Kidney epithelial cell (primary cell): ENCODE data around the gene RAB4B. TPM values are rescaled to one million over a fixed set of nuclear protein-coding genes. Genes with fewer than 3 reads are reported as not detected.

ENCODE experiments used
- DNase-seq: peaks from one replicate; pipeline ENCODE4 v3.0.0-alpha.2; 2010; ENCODE audit warnings: low read depth
- H3K27me3 ChIP-seq: 2 replicates; pipeline ENCODE4 v1.6.0; 2011; ENCODE audit warnings: low read length; ENCODE audit not compliant: control insufficient read depth, insufficient read depth
- H3K36me3 ChIP-seq: 2 replicates; pipeline ENCODE4 v1.5.1; 2011; ENCODE audit warnings: low read length; ENCODE audit not compliant: control insufficient read depth, insufficient read depth
- H3K4me3 ChIP-seq: 2 replicates; pipeline ENCODE4 v1.5.1; 2011; ENCODE audit warnings: low read depth, mild to moderate bottlenecking, control low read depth, low read length
- total RNA-seq: library from RNA; depleted of rRNA; stranded (reverse); fragments of >200 nt; gene quantifications from 2 replicates; pipeline ENCODE4 v1.2.3, GENCODE V29; 2015
- TF ChIP-seq, protein P1 (sequence below): IDR thresholded peaks from 2 replicates; pipeline ENCODE4 v1.5.1; 2011; ENCODE audit warnings: mild to moderate bottlenecking, moderate library complexity, low read length, control low read depth, inconsistent platforms; ENCODE audit not compliant: insufficient read depth, poor library complexity, severe bottlenecking

RAB4B gene
- total RNA-seq, 1 donor from 2014 or later: 23.0 TPM

DNA sequence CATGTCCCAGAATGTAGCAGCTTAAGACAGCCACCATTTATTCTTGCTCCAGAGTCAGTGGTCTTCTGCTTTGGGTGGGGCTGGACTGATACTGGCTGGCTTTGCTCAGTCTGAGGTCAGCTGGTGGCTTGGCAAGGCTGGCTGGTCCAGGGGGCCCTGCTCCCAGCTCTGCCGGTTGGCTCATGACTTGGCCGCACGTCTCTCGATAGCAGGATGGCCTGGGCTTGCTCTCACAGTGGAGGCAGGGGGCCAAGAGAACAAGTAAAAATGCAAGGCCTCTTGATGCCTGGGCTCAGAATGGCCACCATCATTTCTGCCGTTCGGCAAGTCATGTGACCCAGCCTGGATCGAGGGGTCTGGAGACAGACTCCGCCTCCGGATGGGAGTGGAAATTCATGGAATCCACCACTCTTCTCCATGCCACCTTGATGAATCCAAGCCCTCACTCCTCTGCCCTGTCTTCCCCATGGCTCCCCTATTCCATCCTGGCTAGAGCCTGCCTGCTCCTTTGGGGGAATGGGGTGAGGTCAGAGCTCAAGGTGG is 40.9 kb upstream of the RAB4B start:
- H3K4me3 ChIP-seq: no peak overlapping the region
- DNase-seq: no peak
- no peaks in the 10 kb centered on the region for H3K27me3 ChIP-seq
- peaks cover 3% of the 10 kb centered on the region for H3K36me3 ChIP-seq
- TF ChIP-seq, protein P1, sequence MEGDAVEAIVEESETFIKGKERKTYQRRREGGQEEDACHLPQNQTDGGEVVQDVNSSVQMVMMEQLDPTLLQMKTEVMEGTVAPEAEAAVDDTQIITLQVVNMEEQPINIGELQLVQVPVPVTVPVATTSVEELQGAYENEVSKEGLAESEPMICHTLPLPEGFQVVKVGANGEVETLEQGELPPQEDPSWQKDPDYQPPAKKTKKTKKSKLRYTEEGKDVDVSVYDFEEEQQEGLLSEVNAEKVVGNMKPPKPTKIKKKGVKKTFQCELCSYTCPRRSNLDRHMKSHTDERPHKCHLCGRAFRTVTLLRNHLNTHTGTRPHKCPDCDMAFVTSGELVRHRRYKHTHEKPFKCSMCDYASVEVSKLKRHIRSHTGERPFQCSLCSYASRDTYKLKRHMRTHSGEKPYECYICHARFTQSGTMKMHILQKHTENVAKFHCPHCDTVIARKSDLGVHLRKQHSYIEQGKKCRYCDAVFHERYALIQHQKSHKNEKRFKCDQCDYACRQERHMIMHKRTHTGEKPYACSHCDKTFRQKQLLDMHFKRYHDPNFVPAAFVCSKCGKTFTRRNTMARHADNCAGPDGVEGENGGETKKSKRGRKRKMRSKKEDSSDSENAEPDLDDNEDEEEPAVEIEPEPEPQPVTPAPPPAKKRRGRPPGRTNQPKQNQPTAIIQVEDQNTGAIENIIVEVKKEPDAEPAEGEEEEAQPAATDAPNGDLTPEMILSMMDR: no peak

DNA sequence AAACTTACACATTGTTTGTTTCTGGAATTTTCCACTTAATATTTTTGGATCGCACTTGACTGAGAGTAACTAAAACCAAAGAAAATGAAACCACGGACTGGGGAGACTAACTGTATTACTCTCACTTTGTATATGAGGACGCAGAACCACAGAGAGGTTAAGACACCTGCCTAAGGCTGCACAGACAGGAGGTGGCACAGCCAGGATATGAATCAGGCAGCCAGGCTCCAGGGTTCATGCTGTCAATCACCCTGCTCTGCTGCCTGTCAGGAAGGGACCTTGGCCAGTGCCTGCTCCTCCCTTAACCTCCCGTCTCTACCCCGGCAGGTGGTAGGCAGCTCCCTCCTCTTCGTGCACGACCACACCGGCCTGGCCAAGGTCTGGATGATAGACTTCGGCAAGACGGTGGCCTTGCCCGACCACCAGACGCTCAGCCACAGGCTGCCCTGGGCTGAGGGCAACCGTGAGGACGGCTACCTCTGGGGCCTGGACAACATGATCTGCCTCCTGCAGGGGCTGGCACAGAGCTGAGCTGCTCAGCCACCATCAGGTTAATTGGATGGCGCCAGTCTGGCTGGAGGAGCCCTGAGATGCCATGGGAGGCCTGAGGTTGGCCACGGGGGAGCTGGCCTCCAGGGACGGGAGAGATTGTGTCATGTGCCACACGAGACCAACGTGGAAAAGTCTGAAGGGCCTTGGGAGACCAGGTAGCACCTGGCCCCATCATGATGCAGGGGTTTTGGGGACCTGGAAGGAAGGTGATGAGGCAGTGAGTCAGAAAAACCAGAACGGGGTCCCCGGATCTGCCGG is 38.8 kb upstream of the RAB4B start:
- DNase-seq: no peak
- Histone ChIP-seq H3K4me3 (no peak overlapping the region), H3K27me3 (no peaks in the 10 kb centered on the region), H3K36me3 (peaks cover 1% of the 10 kb centered on the region)
- TF ChIP-seq, protein P1: no peak

DNA sequence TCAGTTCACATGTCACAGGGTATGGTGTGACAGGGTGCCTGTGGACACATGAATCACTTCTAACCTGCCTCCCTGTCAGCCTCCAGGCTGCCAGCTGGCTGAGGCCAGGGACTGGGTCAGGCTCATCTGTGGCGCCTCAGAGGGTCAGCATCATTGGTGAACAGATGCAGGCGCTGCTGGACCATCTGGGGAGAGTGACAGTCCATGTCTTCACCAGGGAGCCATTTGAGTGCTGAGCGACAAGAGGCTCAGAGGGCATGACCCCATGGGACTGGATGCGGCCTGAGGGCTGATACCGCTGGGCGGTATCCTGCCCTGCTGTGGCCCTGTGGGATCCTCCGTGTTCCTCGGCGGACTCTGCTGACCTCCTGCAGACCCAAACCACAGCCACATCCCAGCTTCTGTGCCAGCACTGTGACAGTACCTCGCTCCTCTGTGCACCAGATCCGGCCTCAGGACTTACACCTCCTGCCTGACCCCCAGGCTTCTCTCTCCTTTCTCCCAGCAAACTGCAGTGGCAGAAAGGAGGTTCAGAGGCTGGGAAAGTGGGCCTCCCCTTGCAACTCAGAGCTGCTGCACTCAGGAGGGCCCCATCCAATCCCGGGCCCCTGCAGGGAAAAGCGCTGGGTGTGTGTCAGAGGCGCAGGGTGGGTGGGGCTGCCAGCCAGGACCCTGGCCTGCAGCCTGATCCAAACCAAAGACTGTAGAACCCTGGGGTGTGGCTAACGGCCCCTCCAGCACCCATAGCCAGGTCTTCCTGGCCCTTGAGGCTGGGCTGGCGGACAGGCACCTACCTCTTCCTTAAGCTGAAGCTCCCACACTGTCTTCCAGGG is 38.0 kb upstream of the RAB4B start:
- Histone ChIP-seq H3K36me3 (peaks cover 1% of the 10 kb centered on the region), H3K4me3 (no peak overlapping the region), H3K27me3 (no peaks in the 10 kb centered on the region)
- TF ChIP-seq, protein P1: no peak
- no peak for DNase-seq

DNA sequence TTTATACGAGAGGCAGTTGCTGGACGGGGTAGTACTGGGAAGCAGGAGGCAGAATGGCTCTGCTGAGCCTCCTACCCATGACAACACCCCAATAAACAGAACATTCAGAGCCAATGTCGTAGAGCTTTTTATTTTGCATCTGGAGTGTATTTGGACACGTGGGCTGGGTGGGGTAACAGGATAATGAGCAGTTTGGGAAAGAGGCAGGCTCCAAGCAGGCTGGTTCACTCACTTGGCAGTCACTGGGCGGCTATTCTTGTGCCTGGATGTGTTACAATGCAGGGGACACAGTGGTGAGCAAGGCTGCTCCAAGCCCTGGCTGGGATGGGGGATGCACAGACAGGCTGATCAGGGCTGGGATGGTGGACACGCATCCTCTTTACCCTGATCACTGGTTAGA is 37.3 kb upstream of the RAB4B start:
- Histone ChIP-seq H3K27me3 (no peaks in the 10 kb centered on the region), H3K4me3 (no peak overlapping the region), H3K36me3 (peaks cover 1% of the 10 kb centered on the region)
- DNase-seq: no peak
- TF ChIP-seq, protein P1: no peak

DNA sequence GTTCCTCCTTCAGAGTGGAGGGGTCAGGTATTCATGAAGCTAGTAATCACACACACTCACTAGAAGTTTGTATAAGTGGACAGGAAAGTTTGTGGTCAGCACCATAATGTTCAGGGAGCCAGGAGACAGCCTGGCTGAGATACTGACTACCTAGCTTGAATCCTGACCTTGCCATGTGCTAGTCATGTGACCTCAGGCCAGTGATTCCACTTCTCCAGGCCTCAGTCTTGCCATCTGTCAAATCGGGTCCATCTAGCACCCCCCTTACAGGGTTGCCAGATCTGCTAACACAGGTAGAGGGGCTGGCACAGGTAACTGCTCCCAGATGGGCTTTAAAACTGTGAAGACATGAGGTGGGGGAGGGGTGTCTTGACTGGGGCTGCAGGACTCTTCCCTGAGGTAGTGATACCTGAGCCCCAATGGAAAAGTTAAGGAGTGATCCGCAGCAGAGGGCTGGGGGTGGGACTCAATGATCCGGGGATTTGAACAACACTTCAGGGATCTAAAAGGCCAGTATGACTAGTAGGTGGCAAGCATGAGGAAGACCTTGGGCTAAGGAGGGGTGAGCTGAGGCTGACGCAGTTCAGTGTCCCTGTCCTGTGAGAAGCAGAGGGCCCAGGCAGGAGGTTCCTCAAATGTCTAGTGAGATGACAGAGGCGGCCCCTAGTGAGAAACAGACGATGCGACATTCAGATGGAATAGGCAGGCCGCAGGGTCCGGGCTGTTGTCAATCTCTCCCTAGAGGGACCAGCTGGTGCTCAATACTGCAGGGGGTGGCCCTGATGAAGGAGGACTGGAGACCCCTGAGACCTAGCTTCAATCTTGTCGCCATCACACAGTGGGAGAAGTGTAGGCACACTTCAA is 36.3 kb upstream of the RAB4B start:
- TF ChIP-seq, protein P1: no peak
- no peaks in the 10 kb centered on the region for H3K27me3 ChIP-seq
- DNase-seq: no peak
- H3K36me3 ChIP-seq: peaks cover 1% of the 10 kb centered on the region
- no peak overlapping the region for H3K4me3 ChIP-seq
